CD14-positive monocyte (primary cell): ENCODE measurements around the gene DPY19L3. TPM values are rescaled to one million over a fixed set of nuclear protein-coding genes. Genes with fewer than 3 reads are reported as not detected.
A peak's percentile ranks its signal among the peaks of the same experiment; 100 is the strongest.

Experiments
- DNase-seq, 3 donors: peaks; one replicate each; pipeline ENCODE4 v3.0.0-alpha.2; 2011 to 2022
- H2AFZ ChIP-seq: 2 replicates; pipeline ENCODE4 v1.6.0; 2012; ENCODE audit warnings: mild to moderate bottlenecking, low read depth, low read length, inconsistent platforms; ENCODE audit not compliant: insufficient read depth, poor library complexity, severe bottlenecking
- H3K27ac ChIP-seq, 2 donors: 1 replicate in 1 of 2; 2 replicates in 1 of 2; pipeline ENCODE4 v1.5.1; 2012 to 2013; ENCODE audit warnings: low read length in 2 of 2, control low read depth in 1 of 2, inconsistent platforms in 1 of 2, low read depth in 1 of 2, mild to moderate bottlenecking in 1 of 2
- H3K27me3 ChIP-seq, 2 donors: one replicate each; pipeline versions ENCODE4 v1.6.0 to v1.6.1; 2011 to 2013; ENCODE audit warnings: low read length in 2 of 2; ENCODE audit not compliant: control insufficient read depth in 2 of 2, insufficient read depth in 2 of 2
- H3K36me3 ChIP-seq, 2 donors: replicated peaks in 1 of 2; 1 replicate in 1 of 2; 2 replicates in 1 of 2; pipeline versions ENCODE4 v1.5.1 to v1.6.1; 2012 to 2013; ENCODE audit warnings: low read length in 2 of 2, control low read depth in 1 of 2, inconsistent platforms in 1 of 2, mild to moderate bottlenecking in 1 of 2; ENCODE audit not compliant: insufficient read depth in 2 of 2, control insufficient read depth in 1 of 2
- H3K4me1 ChIP-seq, 2 donors: 1 replicate in 1 of 2; 2 replicates in 1 of 2; pipeline versions ENCODE4 v1.5.1 to v1.6.1; 2012 to 2013; ENCODE audit warnings: low read length in 2 of 2, control low read depth in 1 of 2, inconsistent platforms in 1 of 2, mild to moderate bottlenecking in 1 of 2, moderate library complexity in 1 of 2; ENCODE audit not compliant: insufficient read depth in 2 of 2, control insufficient read depth in 1 of 2
- H3K4me2 ChIP-seq: replicated peaks from 2 replicates; pipeline ENCODE3; 2012; ENCODE audit warnings: low read length, moderate library complexity, mild to moderate bottlenecking; ENCODE audit not compliant: poor library complexity, severe bottlenecking; ENCODE audit errors: extremely low read depth
- H3K4me3 ChIP-seq, 3 experiments: fragments of 200-600 bp in 1 of 3; sonication (generic) in 1 of 3; replicated peaks in 1 of 3; 1 replicate in 2 of 3; 2 replicates in 1 of 3; pipeline ENCODE4 v1.5.1; 2011 to 2013; ENCODE audit warnings: low read length in 3 of 3, mild to moderate bottlenecking in 3 of 3, control low read depth in 2 of 3, low read depth in 2 of 3, inconsistent platforms in 1 of 3, moderate library complexity in 1 of 3
- H3K79me2 ChIP-seq: 2 replicates; pipeline ENCODE4 v1.6.0; 2012; ENCODE audit warnings: mild to moderate bottlenecking, control low read depth, inconsistent platforms, low read length, moderate library complexity; ENCODE audit not compliant: insufficient read depth
- H3K9ac ChIP-seq: 2 replicates; pipeline ENCODE4 v1.6.0; 2017; ENCODE audit warnings: low read length, mild to moderate bottlenecking; ENCODE audit not compliant: insufficient read depth, poor library complexity, severe bottlenecking
- H3K9me3 ChIP-seq, 2 donors: replicated peaks in 1 of 2; 1 replicate in 1 of 2; 2 replicates in 1 of 2; pipeline versions ENCODE4 v1.5.1 to v1.6.1; 2012 to 2013; ENCODE audit warnings: low read length in 2 of 2, control low read depth in 1 of 2; ENCODE audit not compliant: control insufficient read depth in 1 of 2, insufficient read depth in 1 of 2
- H4K20me1 ChIP-seq: 2 replicates; pipeline ENCODE4 v1.6.0; 2012; ENCODE audit warnings: mild to moderate bottlenecking, low read length, control low read depth, moderate library complexity; ENCODE audit not compliant: insufficient read depth
- H3K27ac Mint-ChIP-seq, 7 donors: one replicate each; pipeline ENCODE4 v1.8.0; 2020; ENCODE audit warnings: mild to moderate bottlenecking in 7 of 7, mixed read lengths in 7 of 7, moderate library complexity in 6 of 7, inconsistent platforms in 2 of 7
- H3K27me3 Mint-ChIP-seq, 3 donors: one replicate each; pipeline ENCODE4 v1.8.0; 2021 to 2022; ENCODE audit warnings: low read depth in 3 of 3, mild to moderate bottlenecking in 3 of 3, mixed read lengths in 3 of 3, moderate library complexity in 3 of 3, inconsistent platforms in 1 of 3
- H3K36me3 Mint-ChIP-seq, 2 donors: one replicate each; pipeline ENCODE4 v1.8.0; 2020; ENCODE audit warnings: mixed read lengths in 2 of 2, inconsistent platforms in 1 of 2, mild to moderate bottlenecking in 1 of 2
- H3K4me1 Mint-ChIP-seq: one replicate; pipeline ENCODE4 v1.8.0; 2020; ENCODE audit warnings: mild to moderate bottlenecking, mixed read lengths
- H3K4me3 Mint-ChIP-seq, 2 donors: one replicate each; pipeline ENCODE4 v1.8.0; 2020; ENCODE audit warnings: mild to moderate bottlenecking in 2 of 2, mixed read lengths in 2 of 2, moderate library complexity in 1 of 2
- H3K9me3 Mint-ChIP-seq, 7 donors: one replicate each; pipeline ENCODE4 v1.8.0; 2020 to 2022; ENCODE audit warnings: mixed read lengths in 7 of 7, mild to moderate bottlenecking in 6 of 7, moderate library complexity in 6 of 7, inconsistent platforms in 2 of 7
- WGBS: methylation state at CpG from one replicate; pipeline ENCODE4 v1.1.5; 2013; ENCODE audit warnings: missing lambda C conversion rate; ENCODE audit not compliant: insufficient coverage; 5-methylcytosine and 5-hydroxymethylcytosine counted together
- intact Hi-C, 2 donors: fragments of 100-400 bp; cut with micrococcal nuclease; formaldehyde crosslinking; loops; one replicate each; pipeline versions ENCODE4 v1.15.0 to v1.15.1; 2023
- polyA plus RNA-seq, 3 donors: library from polyadenylated mRNA; depleted of rRNA in 1 of 3; unstranded in 2 of 3; stranded (reverse) in 1 of 3; fragments of 300-500 nt in 2 of 3; fragments of >200 nt in 1 of 3; fragmentation: Illumina TruSeq in 2 of 3; gene quantifications; 1 replicate in 2 of 3; 2 replicates in 1 of 3; pipeline ENCODE4 v1.2.3, GENCODE V29; 2012 to 2021
- TF ChIP-seq, protein P1 (sequence below): fragments of 200-600 bp; IDR thresholded peaks from one replicate; pipeline ENCODE4 v1.8.0; 2022; ENCODE audit warnings: antibody characterized with exemption, mild to moderate bottlenecking

Gene DPY19L3
- polyA plus RNA-seq, 3 donors: 6.5 to 13.8 (median 7.7) TPM

DNA sequence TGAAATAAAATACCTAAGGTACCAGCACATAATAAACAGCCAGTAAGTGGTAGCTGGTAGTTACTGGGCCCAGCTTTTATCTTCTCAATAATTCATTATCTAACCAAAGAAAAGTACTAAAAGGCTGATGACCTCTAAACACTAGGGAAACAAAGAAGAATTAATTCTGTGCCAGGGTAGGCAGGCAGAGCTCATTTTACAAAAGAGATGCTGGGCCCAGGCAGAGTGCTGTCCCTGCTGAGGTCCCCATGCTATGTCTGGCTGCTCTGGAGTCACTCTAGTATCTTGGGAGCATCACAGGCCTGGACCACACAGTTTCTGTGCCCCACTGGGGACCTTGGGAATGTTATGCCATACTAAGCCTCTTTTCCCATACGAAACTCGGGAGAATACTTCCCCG lies 41.9 kb upstream of the DPY19L3 start:
- Histone ChIP-seq H3K9me3 (peaks cover 0 to 38% of the 10 kb centered on the region in 2 donors), H3K4me3 (no peak overlapping the region), H3K36me3 (no peaks in the 10 kb centered on the region), H3K79me2 (no peaks in the 10 kb centered on the region), H4K20me1 (peaks cover 23% of the 10 kb centered on the region), H2AFZ (no peak overlapping the region), H3K9ac (no peak overlapping the region), H3K4me2 (no peak overlapping the region), H3K27me3 (peaks cover 98 to 99% of the 10 kb centered on the region in 2 donors), H3K27ac (no peak overlapping the region), H3K4me1 (peaks cover 0 to 7% of the 10 kb centered on the region in 2 donors)
- TF ChIP-seq, protein P1, sequence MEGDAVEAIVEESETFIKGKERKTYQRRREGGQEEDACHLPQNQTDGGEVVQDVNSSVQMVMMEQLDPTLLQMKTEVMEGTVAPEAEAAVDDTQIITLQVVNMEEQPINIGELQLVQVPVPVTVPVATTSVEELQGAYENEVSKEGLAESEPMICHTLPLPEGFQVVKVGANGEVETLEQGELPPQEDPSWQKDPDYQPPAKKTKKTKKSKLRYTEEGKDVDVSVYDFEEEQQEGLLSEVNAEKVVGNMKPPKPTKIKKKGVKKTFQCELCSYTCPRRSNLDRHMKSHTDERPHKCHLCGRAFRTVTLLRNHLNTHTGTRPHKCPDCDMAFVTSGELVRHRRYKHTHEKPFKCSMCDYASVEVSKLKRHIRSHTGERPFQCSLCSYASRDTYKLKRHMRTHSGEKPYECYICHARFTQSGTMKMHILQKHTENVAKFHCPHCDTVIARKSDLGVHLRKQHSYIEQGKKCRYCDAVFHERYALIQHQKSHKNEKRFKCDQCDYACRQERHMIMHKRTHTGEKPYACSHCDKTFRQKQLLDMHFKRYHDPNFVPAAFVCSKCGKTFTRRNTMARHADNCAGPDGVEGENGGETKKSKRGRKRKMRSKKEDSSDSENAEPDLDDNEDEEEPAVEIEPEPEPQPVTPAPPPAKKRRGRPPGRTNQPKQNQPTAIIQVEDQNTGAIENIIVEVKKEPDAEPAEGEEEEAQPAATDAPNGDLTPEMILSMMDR: no peak
- Mint-ChIP-seq H3K4me3 (peak overlapping the region in 1 of 2 donors; percentile 86), H3K27ac (no peak overlapping the region), H3K36me3 (peaks cover 7 to 52% of the 10 kb centered on the region in 2 donors), H3K27me3 (peaks cover 96 to 98% (median 96%) of the 10 kb centered on the region in 3 donors), H3K9me3 (peaks cover 0 to 28% (median 8%) of the 10 kb centered on the region in 7 donors), H3K4me1 (peaks cover 6% of the 10 kb centered on the region)
- intact Hi-C loops: no loop called here
- no peak for DNase-seq
- 94% methylated on average over 3 of the region's 3 CpGs for WGBS

DNA sequence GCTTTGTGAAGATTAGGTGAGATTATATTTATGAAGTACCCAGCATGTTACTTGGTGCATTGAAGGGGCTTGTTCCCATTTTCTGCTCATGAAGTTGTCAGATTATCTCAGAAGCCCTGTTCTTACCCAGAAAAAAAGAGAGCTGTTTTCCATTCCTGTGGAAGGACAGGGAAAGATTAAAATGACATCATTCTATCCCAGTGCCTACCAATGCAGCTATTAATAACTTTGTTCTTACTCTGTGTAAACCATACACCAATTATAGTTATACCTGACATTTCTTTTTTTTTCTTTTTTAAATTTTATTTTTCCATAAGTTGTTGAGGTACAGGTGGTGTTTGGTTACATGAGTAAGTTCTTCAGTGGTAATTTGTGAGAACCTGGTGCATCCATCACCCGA lies 41.5 kb upstream of the DPY19L3 start:
- Histone ChIP-seq H3K4me2 (no peak overlapping the region), H3K27ac (no peak overlapping the region), H3K9me3 (peaks cover 0 to 38% of the 10 kb centered on the region in 2 donors), H3K27me3 (peaks cover 99% of the 10 kb centered on the region in 2 donors), H3K79me2 (no peaks in the 10 kb centered on the region), H2AFZ (no peak overlapping the region), H3K4me1 (peaks cover 0 to 7% of the 10 kb centered on the region in 2 donors), H4K20me1 (peaks cover 23% of the 10 kb centered on the region), H3K9ac (no peak overlapping the region), H3K4me3 (no peak overlapping the region), H3K36me3 (no peaks in the 10 kb centered on the region)
- WGBS: no CpG with 5 or more reads among the region's 1 CpG
- TF ChIP-seq, protein P1: no peak
- intact Hi-C loops: no loop called here
- Mint-ChIP-seq H3K36me3 (peaks cover 7 to 53% of the 10 kb centered on the region in 2 donors), H3K4me1 (peaks cover 6% of the 10 kb centered on the region), H3K9me3 (peaks cover 0 to 28% (median 8%) of the 10 kb centered on the region in 7 donors), H3K4me3 (peak overlapping the region in 1 of 2 donors; percentile 83), H3K27ac (no peak overlapping the region), H3K27me3 (peaks cover 96 to 98% (median 96%) of the 10 kb centered on the region in 3 donors)
- DNase-seq: no peak
